Measurements from ENCODE around the gene SORCS1.

GRCh38 chr10:106566873-106567272, 597.6 kb downstream of the SORCS1 start:
- TF ChIP-seq CTCF (IDR thresholded peaks at IDR 0.05) (no peak), EZH2phosphoT487 (IDR thresholded peaks at IDR 0.05) (no peak), EZH2 (IDR thresholded peaks at IDR 0.05) (no peak)

Data from neural progenitor cell (in vitro differentiated cells).